HCT116 (cell line): Measurements from ENCODE around the gene IYD.

Experiments used
- EGR1 ChIP-seq: IDR thresholded peaks from 2 replicates; pipeline ENCODE4 v1.6.1; 2012; ENCODE audit warnings: low read depth
- EZH2 ChIP-seq: fragments of 200-600 bp; sonication (generic); IDR thresholded peaks from 2 replicates; pipeline ENCODE4 v1.6.1; 2017; ENCODE audit warnings: antibody characterized with exemption, mixed run types
- JUND ChIP-seq: IDR thresholded peaks from 2 replicates; pipeline ENCODE4 v1.6.1; 2012
- MAX ChIP-seq: IDR thresholded peaks from 2 replicates; pipeline ENCODE4 v1.6.1; 2012
- POLR2A ChIP-seq: IDR thresholded peaks from 2 replicates; pipeline ENCODE4 v1.7.0; 2011; ENCODE audit warnings: borderline replicate concordance; ENCODE audit not compliant: insufficient read depth, insufficient read length; ENCODE audit errors: extremely low read depth
- POLR2AphosphoS5 ChIP-seq: IDR thresholded peaks from 2 replicates; pipeline ENCODE4 v1.6.1; 2011; ENCODE audit warnings: mild to moderate bottlenecking, low read depth, low read length, moderate library complexity
- REST ChIP-seq: IDR thresholded peaks from 2 replicates; pipeline ENCODE4 v1.6.1; 2012; ENCODE audit warnings: low read depth
- SP1 ChIP-seq: IDR thresholded peaks from 2 replicates; pipeline ENCODE4 v1.6.1; 2012; ENCODE audit warnings: low read depth
- TCF7L2 ChIP-seq: IDR thresholded peaks from 2 replicates; pipeline ENCODE4 v1.7.0; 2011; ENCODE audit warnings: borderline replicate concordance, inconsistent platforms; ENCODE audit not compliant: insufficient read depth, insufficient read length; ENCODE audit errors: extremely low read depth
- YY1 ChIP-seq: IDR thresholded peaks from 2 replicates; pipeline ENCODE4 v1.6.1; 2011; ENCODE audit warnings: low read length, low read depth, moderate library complexity, mild to moderate bottlenecking; ENCODE audit not compliant: insufficient replicate concordance; ENCODE audit errors: extremely low read depth
- ZNF274 ChIP-seq: fragments of 200-500 bp; sonication (Bioruptor generic); IDR thresholded peaks from 2 replicates; pipeline ENCODE4 v1.6.1; 2014; ENCODE audit warnings: mild to moderate bottlenecking, low read depth, low read length, inconsistent platforms
- TF ChIP-seq, protein P1 (sequence below), 3 experiments: fragments of 200-600 bp in 1 of 3; sonication (generic) in 1 of 3; IDR thresholded peaks in 2 of 3; conservative IDR thresholded peaks in 1 of 3; 2 replicates each; pipeline ENCODE4 v1.5.1; 2012 to 2017; ENCODE audit warnings: low read depth in 2 of 3, low read length in 2 of 3, antibody characterized with exemption in 1 of 3, borderline replicate concordance in 1 of 3, control low read depth in 1 of 3, mild to moderate bottlenecking in 1 of 3, mixed read lengths in 1 of 3, mixed run types in 1 of 3, moderate library complexity in 1 of 3; ENCODE audit not compliant: insufficient read depth in 1 of 3

GRCh38 chr6:150443621-150444020 is 74.8 kb downstream of the IYD start:
- TF ChIP-seq, protein P1, sequence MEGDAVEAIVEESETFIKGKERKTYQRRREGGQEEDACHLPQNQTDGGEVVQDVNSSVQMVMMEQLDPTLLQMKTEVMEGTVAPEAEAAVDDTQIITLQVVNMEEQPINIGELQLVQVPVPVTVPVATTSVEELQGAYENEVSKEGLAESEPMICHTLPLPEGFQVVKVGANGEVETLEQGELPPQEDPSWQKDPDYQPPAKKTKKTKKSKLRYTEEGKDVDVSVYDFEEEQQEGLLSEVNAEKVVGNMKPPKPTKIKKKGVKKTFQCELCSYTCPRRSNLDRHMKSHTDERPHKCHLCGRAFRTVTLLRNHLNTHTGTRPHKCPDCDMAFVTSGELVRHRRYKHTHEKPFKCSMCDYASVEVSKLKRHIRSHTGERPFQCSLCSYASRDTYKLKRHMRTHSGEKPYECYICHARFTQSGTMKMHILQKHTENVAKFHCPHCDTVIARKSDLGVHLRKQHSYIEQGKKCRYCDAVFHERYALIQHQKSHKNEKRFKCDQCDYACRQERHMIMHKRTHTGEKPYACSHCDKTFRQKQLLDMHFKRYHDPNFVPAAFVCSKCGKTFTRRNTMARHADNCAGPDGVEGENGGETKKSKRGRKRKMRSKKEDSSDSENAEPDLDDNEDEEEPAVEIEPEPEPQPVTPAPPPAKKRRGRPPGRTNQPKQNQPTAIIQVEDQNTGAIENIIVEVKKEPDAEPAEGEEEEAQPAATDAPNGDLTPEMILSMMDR (IDR thresholded peaks at IDR 0.05 in 2 of 3, conservative IDR thresholded peaks at IDR 0.05 in 1 of 3; ENCODE audit: borderline replicate concordance in 1 of 3, insufficient read depth in 1 of 3, low read depth in 2 of 3, low read length in 2 of 3) = no peak
- TF ChIP-seq POLR2AphosphoS5 = no peak
- no peak for TF ChIP-seq MAX
- no peak for TF ChIP-seq JUND
- no peak for TF ChIP-seq POLR2A
- TF ChIP-seq SP1 = no peak
- no peak for TF ChIP-seq EZH2
- TF ChIP-seq TCF7L2 = no peak
- TF ChIP-seq YY1 = no peak
- TF ChIP-seq ZNF274 = no peak
- TF ChIP-seq EGR1 = no peak
- TF ChIP-seq REST = no peak
